Kidney epithelial cell (primary cell): ENCODE data around the gene FMN1. TPM values are rescaled to one million over a fixed set of nuclear protein-coding genes. Genes with fewer than 3 reads are reported as not detected.

ENCODE experiments used
- DNase-seq: peaks from one replicate; pipeline ENCODE4 v3.0.0-alpha.2; 2010; ENCODE audit warnings: low read depth
- H3K27me3 ChIP-seq: 2 replicates; pipeline ENCODE4 v1.6.0; 2011; ENCODE audit warnings: low read length; ENCODE audit not compliant: control insufficient read depth, insufficient read depth
- H3K36me3 ChIP-seq: 2 replicates; pipeline ENCODE4 v1.5.1; 2011; ENCODE audit warnings: low read length; ENCODE audit not compliant: control insufficient read depth, insufficient read depth
- H3K4me3 ChIP-seq: 2 replicates; pipeline ENCODE4 v1.5.1; 2011; ENCODE audit warnings: low read depth, mild to moderate bottlenecking, control low read depth, low read length
- CTCF ChIP-seq: IDR thresholded peaks from 2 replicates; pipeline ENCODE4 v1.5.1; 2011; ENCODE audit warnings: mild to moderate bottlenecking, moderate library complexity, low read length, control low read depth, inconsistent platforms; ENCODE audit not compliant: insufficient read depth, poor library complexity, severe bottlenecking
- total RNA-seq: library from RNA; depleted of rRNA; stranded (reverse); fragments of >200 nt; gene quantifications from 2 replicates; pipeline ENCODE4 v1.2.3, GENCODE V29; 2015

Gene FMN1
- total RNA-seq, 1 donor from 2014 or later, result 4.5 TPM

DNA sequence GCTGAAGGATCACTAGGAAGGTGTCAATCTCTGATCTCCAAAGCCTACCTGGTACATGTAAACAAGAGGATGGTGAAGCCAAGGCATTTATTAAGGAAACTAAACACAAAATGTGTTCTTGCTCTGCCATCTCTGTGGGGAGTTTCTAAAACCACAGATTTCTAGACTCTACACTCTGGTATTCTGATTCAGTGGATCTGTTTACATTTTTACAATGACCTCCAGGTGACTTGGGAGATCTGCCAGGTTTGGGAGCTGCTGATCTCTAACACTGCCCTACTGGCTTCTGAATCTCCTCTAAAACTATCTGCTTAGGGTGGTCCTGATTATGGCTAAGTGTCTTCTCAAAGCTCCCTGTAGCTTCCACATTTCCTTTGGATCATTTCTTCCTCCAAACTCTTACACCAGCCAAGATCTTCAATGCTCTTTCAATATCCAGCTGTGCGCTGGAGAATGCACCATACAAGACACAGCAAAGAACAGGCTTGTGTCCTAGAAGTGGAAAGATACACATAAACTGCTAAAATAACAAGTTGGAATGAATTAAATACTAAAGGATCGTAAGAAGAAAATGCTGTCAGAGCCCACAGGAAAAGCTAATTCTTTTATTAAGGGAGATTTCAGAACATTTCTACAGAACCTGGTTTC lies 404.0 kb downstream of the FMN1 start:
- no peak overlapping the region for H3K4me3 ChIP-seq
- H3K36me3 ChIP-seq, result no peaks in the 10 kb centered on the region
- TF ChIP-seq CTCF, result no peak
- H3K27me3 ChIP-seq, result no peaks in the 10 kb centered on the region
- no peak for DNase-seq

GRCh38 chr15:32787949-32788348 lies 406.6 kb downstream of the FMN1 start:
- no peaks in the 10 kb centered on the region for H3K36me3 ChIP-seq
- H3K4me3 ChIP-seq, result no peak overlapping the region
- TF ChIP-seq CTCF, result no peak
- DNase-seq, result no peak
- no peaks in the 10 kb centered on the region for H3K27me3 ChIP-seq

DNA sequence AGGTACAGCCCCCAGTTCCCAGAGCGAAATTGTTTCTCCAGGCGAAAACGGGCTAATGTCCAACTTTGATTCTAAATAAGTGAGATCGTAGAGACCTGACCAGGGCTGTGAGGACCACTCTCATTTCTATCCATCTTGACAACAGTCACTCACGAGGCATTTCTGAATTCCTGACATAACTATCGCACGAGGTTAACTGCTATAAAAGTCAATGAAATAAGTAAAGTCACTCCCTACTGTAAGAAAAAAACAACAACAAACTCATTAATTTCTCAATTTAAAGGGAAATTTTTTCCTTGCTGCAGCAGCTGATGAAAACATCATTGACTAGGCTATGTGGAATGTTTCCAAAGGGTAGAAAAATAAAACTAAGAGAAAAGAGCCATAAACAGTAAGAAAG lies 407.6 kb downstream of the FMN1 start:
- Histone ChIP-seq H3K36me3 (no peaks in the 10 kb centered on the region), H3K4me3 (no peak overlapping the region), H3K27me3 (no peaks in the 10 kb centered on the region)
- no peak for TF ChIP-seq CTCF
- no peak for DNase-seq

DNA sequence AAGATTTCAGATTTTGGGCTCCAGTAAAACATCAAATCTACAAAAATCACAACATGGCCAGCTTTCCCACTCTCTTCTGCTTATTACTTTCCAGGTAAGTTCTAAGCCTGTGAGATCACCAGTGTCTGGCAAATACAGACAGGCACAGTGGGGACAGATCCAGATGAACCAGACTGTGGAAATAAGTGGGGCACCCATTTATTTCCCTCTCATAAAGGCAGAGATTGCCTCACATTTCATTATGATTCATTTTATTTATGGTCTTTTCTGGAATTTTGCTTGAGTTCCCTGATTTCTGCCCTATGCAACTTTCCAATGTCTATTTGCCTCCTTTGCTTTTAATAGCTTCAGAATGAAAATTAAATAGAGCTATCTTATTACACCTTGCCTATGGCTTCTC lies 409.9 kb downstream of the FMN1 start:
- DNase-seq, result no peak

GRCh38 chr15:32781781-32782180 lies 412.7 kb downstream of the FMN1 start:
- no peak for TF ChIP-seq CTCF
- no peak overlapping the region for H3K4me3 ChIP-seq
- no peak for DNase-seq
- no peaks in the 10 kb centered on the region for H3K36me3 ChIP-seq
- H3K27me3 ChIP-seq, result no peaks in the 10 kb centered on the region

More for the DNA sequence above, 409.9 kb downstream of the FMN1 start:
- Histone ChIP-seq H3K27me3 (no peaks in the 10 kb centered on the region), H3K4me3 (no peak overlapping the region), H3K36me3 (no peaks in the 10 kb centered on the region)
- TF ChIP-seq CTCF, result no peak

DNA sequence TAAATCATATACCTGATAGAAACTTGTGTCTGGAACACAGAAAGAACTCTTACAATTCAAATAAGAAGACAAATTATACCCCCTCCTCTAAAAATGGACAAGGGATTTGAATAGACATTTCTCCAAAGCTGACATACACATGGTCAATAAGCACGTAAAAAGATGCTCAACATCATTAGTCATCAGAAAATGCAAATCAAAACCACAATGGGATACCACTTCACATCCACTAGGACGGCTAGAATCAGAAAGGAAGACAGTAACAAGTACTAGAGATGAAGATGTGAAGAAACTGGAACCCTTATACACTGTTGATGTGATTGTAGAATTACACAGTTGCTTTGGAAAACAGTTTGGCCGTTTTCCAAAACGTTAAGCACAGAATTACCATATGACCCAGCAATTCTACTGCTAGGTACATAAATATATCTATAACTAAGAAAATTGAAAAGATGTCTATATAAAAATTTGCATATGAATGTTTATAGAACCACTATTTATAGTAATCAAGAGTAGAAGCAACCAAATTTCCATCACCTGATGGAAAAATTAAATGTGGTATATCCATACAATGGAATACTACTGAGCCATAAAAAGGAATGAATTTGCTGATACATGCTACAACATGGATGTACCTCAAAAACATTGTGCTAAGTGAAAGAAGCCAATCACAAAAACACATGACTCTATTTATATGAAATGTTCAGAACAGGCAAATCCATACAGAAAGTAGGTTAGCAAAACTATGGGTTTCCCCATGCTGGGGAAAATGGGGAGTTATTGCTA lies 415.9 kb downstream of the FMN1 start:
- Histone ChIP-seq H3K27me3 (no peaks in the 10 kb centered on the region), H3K4me3 (no peak overlapping the region), H3K36me3 (no peaks in the 10 kb centered on the region)
- no peak for DNase-seq
- TF ChIP-seq CTCF, result no peak
